Loucy (cell line): ENCODE measurements around the gene MSX1.

ENCODE experiments used
- H2AFZ ChIP-seq: fragments of 200-600 bp; sonication (generic); 2 replicates; pipeline ENCODE4 v1.6.0; 2016; ENCODE audit warnings: antibody characterized with exemption, mild to moderate bottlenecking, low read length, moderate library complexity
- H3F3A ChIP-seq: fragments of 200-600 bp; 2 replicates; pipeline ENCODE4 v1.6.0; 2016; ENCODE audit warnings: antibody characterized with exemption, low read depth, mild to moderate bottlenecking
- H3K27me3 ChIP-seq: fragments of 200-600 bp; sonication (generic); 2 replicates; pipeline ENCODE4 v1.6.1; 2014; ENCODE audit warnings: low read length, mild to moderate bottlenecking; ENCODE audit not compliant: insufficient read depth, poor library complexity, severe bottlenecking
- H3K36me3 ChIP-seq: fragments of 200-600 bp; sonication (generic); 2 replicates; pipeline ENCODE4 v1.6.1; 2016; ENCODE audit warnings: low read length; ENCODE audit not compliant: insufficient read depth
- H3K4me1 ChIP-seq: fragments of 200-600 bp; sonication (generic); 2 replicates; pipeline ENCODE4 v1.5.1; 2014; ENCODE audit warnings: low read length, mild to moderate bottlenecking; ENCODE audit not compliant: insufficient read depth, poor library complexity, severe bottlenecking
- H3K4me2 ChIP-seq: fragments of 200-600 bp; sonication (generic); 2 replicates; pipeline ENCODE4 v1.6.0; 2014; ENCODE audit warnings: antibody characterized with exemption, low read length, low read depth, mild to moderate bottlenecking; ENCODE audit not compliant: poor library complexity, severe bottlenecking
- H3K4me3 ChIP-seq: fragments of 200-600 bp; sonication (generic); 2 replicates; pipeline ENCODE4 v1.5.1; 2014; ENCODE audit warnings: low read length, mild to moderate bottlenecking, mixed read lengths; ENCODE audit not compliant: poor library complexity, severe bottlenecking
- H3K79me2 ChIP-seq: fragments of 200-600 bp; sonication (generic); 2 replicates; pipeline ENCODE4 v1.6.1; 2014; ENCODE audit warnings: low read length; ENCODE audit not compliant: insufficient read depth
- H3K9ac ChIP-seq: fragments of 200-600 bp; sonication (generic); 2 replicates; pipeline ENCODE4 v1.6.0; 2014; ENCODE audit warnings: mild to moderate bottlenecking, low read depth, low read length, moderate library complexity; ENCODE audit not compliant: poor library complexity, severe bottlenecking
- H3K9me2 ChIP-seq: fragments of 200-600 bp; sonication (generic); replicated peaks from 2 replicates; pipeline ENCODE4 v1.6.1; 2016; ENCODE audit warnings: low read depth, low read length, mixed read lengths
- H3K9me3 ChIP-seq: fragments of 200-600 bp; sonication (generic); 2 replicates; pipeline ENCODE4 v1.6.1; 2014; ENCODE audit warnings: mild to moderate bottlenecking, antibody characterized with exemption, low read length, low read depth; ENCODE audit not compliant: insufficient read depth
- H4K20me1 ChIP-seq: fragments of 200-600 bp; sonication (generic); 2 replicates; pipeline ENCODE4 v1.6.0; 2014; ENCODE audit warnings: antibody characterized with exemption, low read length, mild to moderate bottlenecking; ENCODE audit not compliant: insufficient read depth, poor library complexity, severe bottlenecking
- CTCF ChIP-seq: fragments of 200-600 bp; sonication (generic); conservative IDR thresholded peaks from 2 replicates; pipeline ENCODE4 v1.5.1; 2014; ENCODE audit warnings: mild to moderate bottlenecking, antibody characterized with exemption, low read length
- EZH2phosphoT487 ChIP-seq: fragments of 200-600 bp; IDR thresholded peaks from 2 replicates; pipeline ENCODE4 v1.6.1; 2018; ENCODE audit warnings: antibody characterized with exemption, mild to moderate bottlenecking, moderate library complexity, borderline replicate concordance

MSX1 gene

GRCh38 chr4:4838936-4839810 lies 20.3 kb upstream of the MSX1 start:
- no peak overlapping the region for H3K4me2 ChIP-seq

GRCh38 chr4:4840351-4840750 lies 19.1 kb upstream of the MSX1 start:
- no peaks in the 10 kb centered on the region for H3K4me1 ChIP-seq
- TF ChIP-seq CTCF (no peak), EZH2phosphoT487 (no peak)
- H2AFZ ChIP-seq, result no peak overlapping the region
- no peak overlapping the region for H3K9ac ChIP-seq
- H3K27me3 ChIP-seq, result no peaks in the 10 kb centered on the region
- H3K4me3 ChIP-seq, result no peak overlapping the region
- no peaks in the 10 kb centered on the region; the same call in 1 of the 2 replicates for H3K9me3 ChIP-seq
- H3F3A ChIP-seq, result no peaks in the 10 kb centered on the region
- H3K36me3 ChIP-seq, result no peaks in the 10 kb centered on the region
- H3K79me2 ChIP-seq, result no peaks in the 10 kb centered on the region
- H4K20me1 ChIP-seq, result no peaks in the 10 kb centered on the region
- H3K9me2 ChIP-seq, result no peaks in the 10 kb centered on the region
- H3K4me2 ChIP-seq, result no peak overlapping the region

More at GRCh38 chr4:4838936-4839810, 20.3 kb upstream of the MSX1 start:
- TF ChIP-seq EZH2phosphoT487, result no peak
- no peak for TF ChIP-seq CTCF
- no peaks in the 10 kb centered on the region for H3K36me3 ChIP-seq
- no peaks in the 10 kb centered on the region for H4K20me1 ChIP-seq
- no peaks in the 10 kb centered on the region for H3K9me2 ChIP-seq
- H2AFZ ChIP-seq, result no peak overlapping the region
- no peaks in the 10 kb centered on the region; the same call in 1 of the 2 replicates for H3K9me3 ChIP-seq
- H3K79me2 ChIP-seq, result no peaks in the 10 kb centered on the region
- H3K4me3 ChIP-seq, result no peak overlapping the region
- H3K27me3 ChIP-seq, result no peaks in the 10 kb centered on the region
- no peaks in the 10 kb centered on the region for H3F3A ChIP-seq
- H3K4me1 ChIP-seq, result no peaks in the 10 kb centered on the region
- H3K9ac ChIP-seq, result no peak overlapping the region

GRCh38 chr4:4841156-4841555 lies 18.3 kb upstream of the MSX1 start:
- no peaks in the 10 kb centered on the region for H3K36me3 ChIP-seq
- no peaks in the 10 kb centered on the region for H3K79me2 ChIP-seq
- H3K4me1 ChIP-seq, result no peaks in the 10 kb centered on the region
- no peaks in the 10 kb centered on the region for H4K20me1 ChIP-seq
- H3K9me3 ChIP-seq, result no peaks in the 10 kb centered on the region; the same call in 1 of the 2 replicates
- TF ChIP-seq EZH2phosphoT487 (no peak), CTCF (no peak)
- no peak overlapping the region for H3K9ac ChIP-seq
- H3K9me2 ChIP-seq, result no peaks in the 10 kb centered on the region
- H3K4me3 ChIP-seq, result no peak overlapping the region
- no peaks in the 10 kb centered on the region for H3K27me3 ChIP-seq
- no peak overlapping the region for H3K4me2 ChIP-seq
- no peaks in the 10 kb centered on the region for H3F3A ChIP-seq
- H2AFZ ChIP-seq, result no peak overlapping the region
